ENCODE data around the gene MANSC4.

MANSC4 gene

DNA sequence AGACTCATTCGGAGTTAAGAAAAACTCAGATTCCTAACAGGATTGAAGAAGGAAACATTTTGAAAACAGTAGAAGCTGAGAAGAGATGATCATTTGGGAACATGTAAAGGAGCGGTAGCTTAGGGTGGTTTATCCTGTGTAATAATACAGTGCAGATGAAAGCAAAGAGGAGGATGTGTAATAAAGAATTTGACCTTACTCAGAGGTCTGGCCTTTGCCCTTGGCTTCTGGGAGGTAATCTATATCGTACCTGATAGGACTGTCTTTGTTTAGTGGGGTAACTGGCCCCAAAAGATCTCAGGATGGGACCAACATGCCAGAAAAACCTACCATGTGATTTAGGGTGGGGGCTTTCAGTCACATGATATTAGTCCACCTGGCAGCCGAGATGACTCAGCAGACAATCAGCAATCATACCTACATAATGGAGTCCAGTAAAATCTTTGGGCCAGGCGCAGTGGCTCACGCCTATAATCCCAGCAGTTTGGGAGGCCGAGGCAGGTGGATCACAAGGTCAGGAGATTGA, 23.3 kb downstream of the MANSC4 start:
- in situ Hi-C loops (cut with MboI; ENCODE audit: low sequenced_read_pairs): no loop called here

DNA sequence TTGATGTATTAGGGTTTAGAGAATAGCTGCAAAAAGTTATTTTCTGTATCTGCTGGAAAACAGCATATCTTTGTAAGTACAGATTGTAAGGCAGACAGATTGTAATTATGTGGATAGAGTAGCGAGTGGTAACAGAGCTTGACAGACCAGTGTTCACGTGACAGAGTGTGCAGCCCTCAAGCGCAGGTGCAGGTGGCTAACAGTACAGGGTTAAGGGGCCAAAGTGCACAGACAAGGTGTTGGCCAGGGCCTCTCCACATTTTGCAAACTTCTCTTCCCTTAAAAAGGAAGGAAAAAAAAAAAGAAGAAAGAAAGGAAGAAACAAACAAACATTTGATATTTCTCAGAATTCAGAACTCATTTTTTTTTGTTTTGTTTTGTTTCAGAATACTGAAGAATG, 25.2 kb downstream of the MANSC4 start:
- in situ Hi-C loops (cut with MboI; ENCODE audit: low sequenced_read_pairs): no loop called here

DNA sequence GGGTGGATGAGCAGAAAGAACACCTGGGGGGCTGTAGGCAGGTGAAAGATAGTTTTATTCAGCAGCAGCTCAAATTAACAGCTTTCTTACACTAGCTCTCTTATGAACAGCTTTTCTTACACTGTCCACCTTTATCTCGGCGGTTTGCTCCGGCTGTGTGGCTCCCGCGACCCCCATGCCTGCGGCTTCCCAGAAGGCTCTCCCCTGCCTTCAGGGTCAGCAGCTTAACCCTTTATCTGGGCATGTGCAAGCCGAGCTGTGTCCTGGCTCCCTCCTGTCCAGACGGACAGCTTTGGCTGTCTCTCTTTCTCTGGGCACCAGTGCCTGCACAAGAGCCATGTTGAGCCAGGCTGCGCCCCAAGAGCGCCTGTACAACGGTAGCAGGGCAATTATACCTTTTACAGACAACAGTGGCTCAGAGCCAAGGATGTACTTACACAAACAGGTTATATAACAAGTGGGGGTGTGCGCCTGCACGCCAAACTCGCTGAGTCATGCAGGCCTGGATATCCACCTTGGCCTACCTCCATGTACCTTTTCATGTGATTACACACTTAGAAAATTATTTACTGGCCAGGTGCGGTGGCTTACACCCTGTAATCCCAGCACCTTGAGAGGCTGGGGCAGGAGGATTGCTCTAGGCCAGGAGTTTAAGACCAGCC, 28.5 kb downstream of the MANSC4 start:
- in situ Hi-C loops (cut with MboI; ENCODE audit: low sequenced_read_pairs): no loop called here

DNA sequence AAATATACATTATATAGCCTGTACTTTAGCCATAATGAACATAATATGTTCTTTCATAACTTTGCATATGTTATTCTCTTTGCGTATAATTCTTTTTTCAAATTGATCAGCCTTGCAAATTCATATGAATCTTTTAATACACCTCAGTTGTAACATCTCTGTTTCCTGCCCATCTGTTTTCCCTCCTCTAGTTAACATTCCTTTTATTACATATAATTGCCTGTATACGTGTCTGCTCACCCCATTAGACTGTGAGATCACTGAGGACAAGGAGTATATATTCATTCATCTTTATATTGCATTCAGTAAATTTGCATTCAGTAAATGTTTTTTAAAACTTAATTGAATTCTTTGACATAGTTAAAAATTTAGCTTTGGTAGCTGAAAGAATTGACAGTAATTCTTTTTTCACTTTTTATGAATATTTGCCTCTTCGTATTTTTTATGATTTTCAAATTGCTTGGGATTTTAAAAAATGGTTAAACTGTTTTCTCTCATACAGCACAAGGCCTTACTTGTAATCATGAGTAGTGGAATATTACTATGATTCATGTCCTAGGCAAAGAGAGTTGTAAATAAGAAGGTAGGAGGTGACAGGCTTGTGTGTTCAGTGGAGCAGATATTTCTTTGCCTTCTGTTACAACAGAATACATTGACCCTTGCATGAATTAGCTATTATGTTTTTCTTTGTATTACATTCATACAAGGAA, 32.8 kb downstream of the MANSC4 start:
- in situ Hi-C loops (cut with MboI; ENCODE audit: low sequenced_read_pairs): loop anchor here (25.0 kb wide), 1 partner anchor 190 kb away; no protein-coding TSS in a partner anchor

DNA sequence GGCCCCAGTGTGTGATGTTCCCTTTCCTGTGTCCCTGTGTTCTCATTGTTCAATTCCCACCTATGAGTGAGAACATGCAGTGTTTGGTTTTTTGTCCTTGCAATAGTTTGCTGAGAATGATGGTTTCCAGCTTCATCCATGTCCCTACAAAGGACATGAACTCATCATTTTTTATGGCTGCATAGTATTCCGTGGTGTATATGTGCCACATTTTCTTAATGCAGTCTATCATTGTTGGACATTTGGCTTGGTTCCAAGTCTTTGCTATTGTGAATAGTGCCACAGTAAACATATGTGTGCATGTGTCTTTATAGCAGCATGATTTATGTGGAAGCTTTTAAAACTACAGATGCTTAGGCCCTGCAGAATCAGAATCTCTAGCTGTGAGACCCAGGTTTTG, 34.3 kb downstream of the MANSC4 start:
- in situ Hi-C loops (cut with MboI; ENCODE audit: low sequenced_read_pairs): loop anchor here (25.0 kb wide), 1 partner anchor 192 kb away; no protein-coding TSS in a partner anchor

GRCh38 chr12:27743601-27744000, 36.4 kb downstream of the MANSC4 start:
- in situ Hi-C loops (cut with MboI; ENCODE audit: low sequenced_read_pairs): loop anchor here (25.0 kb wide), 1 partner anchor 194 kb away; no protein-coding TSS in a partner anchor

DNA sequence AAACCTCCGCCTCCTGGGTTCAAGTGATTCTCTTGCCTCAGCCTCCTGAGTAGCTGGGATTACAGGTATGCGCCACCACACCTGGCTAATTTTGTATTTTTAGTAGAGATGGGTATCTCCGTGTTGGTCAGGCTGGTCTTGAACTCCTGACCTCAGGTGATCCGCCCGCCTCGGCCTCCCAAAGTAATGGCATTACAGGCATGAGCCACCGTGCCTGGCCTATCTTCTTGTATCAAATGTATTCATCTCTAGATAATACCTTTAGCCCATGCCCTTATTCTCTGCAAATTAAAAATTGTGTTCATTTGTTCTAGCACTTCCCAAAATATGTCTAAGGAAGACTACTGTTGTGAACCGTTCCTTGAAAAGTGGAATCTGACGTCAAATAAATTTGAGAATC, 45.7 kb downstream of the MANSC4 start:
- in situ Hi-C loops (cut with MboI; ENCODE audit: low sequenced_read_pairs): loop anchor here (25.0 kb wide), 1 partner anchor 203 kb away; no protein-coding TSS in a partner anchor

DNA sequence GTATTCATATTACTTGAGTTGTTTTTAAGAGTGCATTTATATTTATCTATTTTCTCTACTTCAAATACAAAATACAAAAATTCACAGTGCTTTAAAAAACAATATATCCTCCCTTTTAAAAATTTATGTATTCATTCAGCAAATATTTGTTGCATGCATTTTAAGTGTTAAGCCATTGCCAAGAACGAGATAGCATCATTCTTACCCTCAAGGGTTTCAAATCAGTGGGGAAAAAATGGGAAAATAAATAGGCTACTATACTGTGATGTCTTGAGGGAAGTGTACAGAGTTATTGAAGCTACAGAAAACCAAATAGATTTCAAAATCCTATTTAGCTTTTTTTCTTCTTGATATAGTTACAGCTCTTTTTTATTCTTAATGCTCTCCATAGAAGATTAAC, 46.2 kb downstream of the MANSC4 start:
- in situ Hi-C loops (cut with MboI; ENCODE audit: low sequenced_read_pairs): loop anchor here (25.0 kb wide), 1 partner anchor 204 kb away; no protein-coding TSS in a partner anchor

DNA sequence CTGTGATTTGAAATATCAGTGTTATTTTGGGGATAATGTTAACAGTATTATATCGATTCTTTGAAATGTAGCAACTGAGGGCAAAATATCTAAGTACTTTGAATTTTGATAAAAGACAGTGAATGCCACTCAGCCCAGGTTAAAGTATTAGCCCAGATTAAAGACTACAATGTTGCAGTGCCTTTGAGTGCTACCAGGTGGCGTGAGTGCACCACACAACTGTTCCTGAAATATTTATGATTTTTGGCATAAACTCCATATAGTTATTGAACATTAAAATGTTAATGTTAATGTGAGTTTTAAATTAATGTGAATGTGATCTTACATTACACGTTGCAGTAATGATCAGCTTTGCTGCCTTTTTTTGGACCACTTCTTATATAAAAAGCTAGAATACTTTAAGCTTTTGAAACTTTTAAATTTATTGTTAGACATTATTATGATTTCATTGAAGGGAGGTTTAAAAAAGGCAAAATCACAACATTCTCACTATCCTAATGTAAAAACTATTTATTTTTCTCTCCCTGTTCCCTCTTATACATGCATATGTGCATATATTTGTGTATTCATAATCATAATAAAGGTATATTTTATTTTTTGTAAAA, 46.9 kb downstream of the MANSC4 start:
- in situ Hi-C loops (cut with MboI; ENCODE audit: low sequenced_read_pairs): loop anchor here (25.0 kb wide), 1 partner anchor 204 kb away; no protein-coding TSS in a partner anchor

GRCh38 chr12:27732281-27732680, 47.8 kb downstream of the MANSC4 start:
- in situ Hi-C loops (cut with MboI; ENCODE audit: low sequenced_read_pairs): loop anchor here (25.0 kb wide), 1 partner anchor 205 kb away; no protein-coding TSS in a partner anchor

GRCh38 chr12:27730097-27730588, 49.9 kb downstream of the MANSC4 start:
- in situ Hi-C loops (cut with MboI; ENCODE audit: low sequenced_read_pairs): loop anchor here (25.0 kb wide), 1 partner anchor 207 kb away; no protein-coding TSS in a partner anchor

- in situ Hi-C loops (cut with MboI; ENCODE audit: low sequenced_read_pairs): no loop called here
Measured at GRCh38 chr12:27723212-27723611, 56.8 kb downstream of the MANSC4 start.
